Breast epithelium (tissue), 4 donors: ENCODE measurements around the gene PLOD1. TPM values are rescaled to one million over a fixed set of nuclear protein-coding genes. Genes with fewer than 3 reads are reported as not detected.
"Not testable (repeated sequence)": the region's sequence is repeated elsewhere in the genome, so short reads cannot be mapped to it uniquely, and the experiment has no call there.

Experiments used
- DNase-seq, 2 donors: peaks; one replicate each; pipeline ENCODE4 v3.0.0-alpha.2; 2019; ENCODE audit warnings: low spot score in 2 of 2
- H3K27ac ChIP-seq, 2 donors: fragments of 200-600 bp; sonication (generic) in 1 of 2; one replicate each; pipeline ENCODE4 v1.5.1; 2016 to 2019; ENCODE audit warnings: mild to moderate bottlenecking in 1 of 2
- H3K27me3 ChIP-seq, 2 donors: fragments of 200-600 bp; sonication (generic) in 1 of 2; one replicate each; pipeline versions ENCODE4 v1.5.1 to v1.6.0; 2017 to 2019; ENCODE audit warnings: control low read depth in 1 of 2, mild to moderate bottlenecking in 1 of 2
- H3K36me3 ChIP-seq: fragments of 200-600 bp; one replicate; pipeline ENCODE4 v1.5.1; 2019
- H3K4me1 ChIP-seq, 2 donors: fragments of 200-600 bp; sonication (generic); one replicate each; pipeline ENCODE4 v1.5.1; 2016 to 2019; ENCODE audit warnings: control low read depth in 1 of 2
- H3K4me3 ChIP-seq, 3 donors: fragments of 200-600 bp; sonication (generic); 1 replicate in 2 of 3; 2 replicates in 1 of 3; pipeline ENCODE4 v1.5.1; 2016 to 2019; ENCODE audit warnings: mild to moderate bottlenecking in 3 of 3, moderate library complexity in 2 of 3
- H3K9me3 ChIP-seq, 2 donors: fragments of 200-600 bp; sonication (generic) in 1 of 2; one replicate each; pipeline ENCODE4 v1.5.1; 2016 to 2019; ENCODE audit warnings: control low read depth in 1 of 2
- CTCF ChIP-seq, 3 donors: fragments of 450-650 bp; IDR thresholded peaks; one replicate each; pipeline ENCODE4 v1.5.1; 2016 to 2017; ENCODE audit warnings: antibody characterized with exemption in 3 of 3, mild to moderate bottlenecking in 3 of 3, moderate library complexity in 3 of 3
- POLR2A ChIP-seq: fragments of 450-650 bp; IDR thresholded peaks from one replicate; pipeline ENCODE4 v1.6.1; 2016; ENCODE audit warnings: antibody characterized with exemption, mild to moderate bottlenecking, moderate library complexity
- POLR2AphosphoS5 ChIP-seq, 3 donors: sonication (generic); formaldehyde crosslinking; IDR thresholded peaks; one replicate each; pipeline ENCODE4 v1.6.1; 2017; ENCODE audit warnings: antibody characterized with exemption in 3 of 3
- intact Hi-C: fragments of 100-400 bp; cut with DNase I; formaldehyde crosslinking; loops from one replicate; pipeline ENCODE4 v1.15.1; 2023; ENCODE audit warnings: low total_unique reads
- total RNA-seq, 3 donors: library from RNA; depleted of rRNA; stranded (reverse); fragments of >200 nt; gene quantifications; one replicate each; pipeline ENCODE4 v1.1.0, GENCODE V29; 2016

The PLOD1 gene
- total RNA-seq, 3 donors from 2014 or later, result 45.9 to 86.1 (median 57.5) TPM

GRCh38 chr1:11923069-11923826, 11.3 kb upstream of the PLOD1 start:
- Histone ChIP-seq H3K4me3 (peak overlapping the region in 1 of 3 donors; percentile 4), H3K36me3 (no peaks in the 10 kb centered on the region), H3K4me1 (peaks cover 8 to 28% of the 10 kb centered on the region in 2 donors), H3K27me3 (no peaks in the 10 kb centered on the region), H3K9me3 (no peaks in the 10 kb centered on the region), H3K27ac (no peak overlapping the region)
- intact Hi-C loops, result no loop called here
- TF ChIP-seq POLR2AphosphoS5 (IDR thresholded peaks at IDR 0.05), result no peak
- TF ChIP-seq POLR2A, result no peak
- no peak for TF ChIP-seq CTCF (IDR thresholded peaks at IDR 0.05)
- DNase-seq, result no peak

GRCh38 chr1:11923827-11924113, 10.7 kb upstream of the PLOD1 start:
- H3K27me3 ChIP-seq, result no peaks in the 10 kb centered on the region
- H3K4me1 ChIP-seq, result peaks cover 8 to 28% of the 10 kb centered on the region in 2 donors
- TF ChIP-seq CTCF (IDR thresholded peaks at IDR 0.05), result no peak
- no peak for TF ChIP-seq POLR2AphosphoS5 (IDR thresholded peaks at IDR 0.05)
- no peak for TF ChIP-seq POLR2A
- DNase-seq, result no peak
- intact Hi-C loops, result no loop called here
- H3K36me3 ChIP-seq, result no peaks in the 10 kb centered on the region
- no peaks in the 10 kb centered on the region for H3K9me3 ChIP-seq
- no peak overlapping the region for H3K27ac ChIP-seq
- H3K4me3 ChIP-seq, result peak overlapping the region in 1 of 3 donors; percentile 4

- Histone ChIP-seq H3K27me3 (no peaks in the 10 kb centered on the region), H3K4me3 (peak overlapping the region; percentile 52 to 82 (median 77)), H3K4me1 (peaks cover 8 to 28% of the 10 kb centered on the region in 2 donors), H3K27ac (no peak overlapping the region), H3K9me3 (no peaks in the 10 kb centered on the region), H3K36me3 (no peaks in the 10 kb centered on the region)
- no peak for DNase-seq
- TF ChIP-seq POLR2AphosphoS5 (IDR thresholded peaks at IDR 0.05) (no peak), CTCF (IDR thresholded peaks at IDR 0.05) (no peak), POLR2A (no peak)
- intact Hi-C loops, result no loop called here
Measured at GRCh38 chr1:11924334-11925195, 10.0 kb upstream of the PLOD1 start.

GRCh38 chr1:11925196-11925937, 9.2 kb upstream of the PLOD1 start:
- H3K36me3 ChIP-seq, H3K27me3 ChIP-seq, intact Hi-C loops, DNase-seq, H3K9me3 ChIP-seq: not testable (repeated sequence)
- Histone ChIP-seq H3K27ac (peak overlapping the region in 1 of 2 donors; percentile 87), H3K4me3 (peak overlapping the region; percentile 52 to 82 (median 77)), H3K4me1 (peaks cover 11 to 26% of the 10 kb centered on the region in 2 donors)

- no peak for TF ChIP-seq CTCF (IDR thresholded peaks at IDR 0.05)
- TF ChIP-seq POLR2AphosphoS5 (IDR thresholded peaks at IDR 0.05), result no peak
- TF ChIP-seq POLR2A, result no peak
- peaks cover 11 to 21% of the 10 kb centered on the region in 2 donors for H3K4me1 ChIP-seq
- no peaks in the 10 kb centered on the region for H3K9me3 ChIP-seq
- H3K36me3 ChIP-seq, result no peaks in the 10 kb centered on the region
- H3K4me3 ChIP-seq, result peak overlapping the region; percentile 52 to 82 (median 77)
- H3K27ac ChIP-seq, result peak overlapping the region in 1 of 2 donors; percentile 87
- H3K27me3 ChIP-seq, result no peaks in the 10 kb centered on the region
- no peak for DNase-seq
- intact Hi-C loops, result no loop called here
Measured at GRCh38 chr1:11925938-11926292, 8.6 kb upstream of the PLOD1 start.
